ENCODE measurements around the gene MAP3K7CL. TPM values are rescaled to one million over a fixed set of nuclear protein-coding genes. Genes with fewer than 3 reads are reported as not detected.

Gene MAP3K7CL
- total RNA-seq, 4 donors from 2014 or later, result 4.9 to 17.3 (median 6.6) TPM

- Histone ChIP-seq H3K4me3 (peak overlapping the region in 2 of 4 donors; percentile 13 to 14), H3K4me1 (peaks cover 0 to 18% (median 2%) of the 10 kb centered on the region in 4 donors), H3K36me3 (no peaks in the 10 kb centered on the region), H3K27ac (peak overlapping the region; percentile 23 to 53 (median 44)), H3K27me3 (no peaks in the 10 kb centered on the region), H3K9me3 (no peaks in the 10 kb centered on the region)
- peak in 2 of 3 donors; percentile 50 to 80 for DNase-seq
- TF ChIP-seq CTCF (IDR thresholded peaks at IDR 0.05) (peak; percentile 14 to 37 (median 26)), POLR2A (IDR thresholded peaks at IDR 0.05) (no peak)
Measured at GRCh38 chr21:29195981-29196669, 65.7 kb downstream of the MAP3K7CL start.

DNA sequence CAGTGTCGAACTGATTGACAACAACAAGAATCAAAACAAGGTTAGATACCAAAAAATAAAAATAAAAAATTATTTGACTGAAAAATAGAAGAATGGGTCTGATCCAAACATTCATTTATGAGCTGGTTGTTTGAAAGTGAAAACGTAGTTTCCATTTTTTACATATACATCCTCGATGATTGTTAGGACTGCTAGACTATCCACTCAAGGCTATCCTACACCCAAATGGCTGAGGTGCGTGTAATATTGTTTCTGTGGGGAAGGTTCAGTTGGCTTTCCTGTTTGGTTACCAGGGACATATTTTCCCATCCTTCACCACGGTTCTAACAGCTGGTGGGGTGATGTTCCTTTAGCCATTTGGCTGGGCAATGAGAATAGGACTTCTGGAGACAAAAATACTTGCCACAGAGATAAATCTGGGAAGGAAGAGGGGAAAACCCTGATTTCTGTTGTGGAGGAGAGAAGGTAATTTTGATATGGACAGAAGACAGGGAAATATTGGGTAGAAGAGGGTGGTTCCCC, 66.3 kb downstream of the MAP3K7CL start:
- DNase-seq, result no peak
- Histone ChIP-seq H3K4me1 (peaks cover 0 to 18% (median 2%) of the 10 kb centered on the region in 4 donors), H3K36me3 (no peaks in the 10 kb centered on the region), H3K27ac (peak overlapping the region; percentile 23 to 53 (median 42)), H3K27me3 (no peaks in the 10 kb centered on the region), H3K4me3 (no peak overlapping the region), H3K9me3 (no peaks in the 10 kb centered on the region)
- no peak for TF ChIP-seq POLR2A (IDR thresholded peaks at IDR 0.05)
- TF ChIP-seq CTCF (IDR thresholded peaks at IDR 0.05), result no peak

DNA sequence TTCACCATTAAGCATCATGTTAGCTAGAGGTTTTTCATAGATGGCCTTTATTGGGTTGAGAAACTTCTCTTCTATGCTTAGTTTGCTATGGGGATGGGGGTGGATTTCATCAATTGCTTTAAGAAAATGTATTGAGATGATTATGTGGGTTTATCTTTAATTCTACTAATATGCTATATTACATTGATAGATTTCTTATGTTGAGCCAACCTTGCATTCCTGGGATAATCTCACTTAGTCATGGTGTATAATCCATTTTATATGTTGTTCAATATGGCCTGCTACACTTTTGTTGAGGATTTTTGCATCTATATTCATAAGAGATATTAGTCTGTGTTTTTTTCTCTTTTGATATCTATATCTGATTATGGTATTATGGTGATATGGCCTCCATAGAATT, 70.7 kb downstream of the MAP3K7CL start:
- H3K4me1 ChIP-seq, result peaks cover 0 to 9% (median under 1%) of the 10 kb centered on the region in 4 donors
- DNase-seq, result no peak
- H3K9me3 ChIP-seq, result no peaks in the 10 kb centered on the region
- no peak overlapping the region for H3K4me3 ChIP-seq
- H3K27ac ChIP-seq, result no peak overlapping the region
- H3K27me3 ChIP-seq, result no peaks in the 10 kb centered on the region
- H3K36me3 ChIP-seq, result no peaks in the 10 kb centered on the region
- TF ChIP-seq CTCF (IDR thresholded peaks at IDR 0.05) (no peak), POLR2A (IDR thresholded peaks at IDR 0.05) (no peak)

- Histone ChIP-seq H3K27me3 (no peaks in the 10 kb centered on the region), H3K4me3 (no peak overlapping the region), H3K27ac (no peak overlapping the region), H3K4me1 (no peaks in the 10 kb centered on the region), H3K9me3 (no peaks in the 10 kb centered on the region), H3K36me3 (no peaks in the 10 kb centered on the region)
- DNase-seq, result no peak
- no peak for TF ChIP-seq CTCF (IDR thresholded peaks at IDR 0.05)
- TF ChIP-seq POLR2A (IDR thresholded peaks at IDR 0.05), result no peak
Measured at GRCh38 chr21:29205009-29205408, 74.6 kb downstream of the MAP3K7CL start.

GRCh38 chr21:29205988-29206387, 75.5 kb downstream of the MAP3K7CL start:
- DNase-seq, result no peak
- H3K9me3 ChIP-seq, result no peaks in the 10 kb centered on the region
- no peak overlapping the region for H3K27ac ChIP-seq
- H3K36me3 ChIP-seq, result no peaks in the 10 kb centered on the region
- no peak for TF ChIP-seq POLR2A (IDR thresholded peaks at IDR 0.05)
- no peak for TF ChIP-seq CTCF (IDR thresholded peaks at IDR 0.05)
- H3K27me3 ChIP-seq, result no peaks in the 10 kb centered on the region
- no peaks in the 10 kb centered on the region for H3K4me1 ChIP-seq
- no peak overlapping the region for H3K4me3 ChIP-seq

Data from Peyer's patch (tissue), 4 donors.